K562 (cell line): ENCODE results near the gene COA3. TPM values are rescaled to one million over a fixed set of nuclear protein-coding genes. Genes with fewer than 3 reads are reported as not detected.

Source experiments
- CHD4 ChIP-seq: fragments of 200-600 bp; sonication (generic); IDR thresholded peaks from 3 replicates; pipeline ENCODE4 v1.6.1; 2012; ENCODE audit warnings: low read depth, mild to moderate bottlenecking, mixed read lengths, low read length, inconsistent platforms; ENCODE audit not compliant: insufficient read depth, insufficient replicate concordance, poor library complexity, severe bottlenecking
- E2F5 ChIP-seq: sonication (generic); formaldehyde crosslinking; IDR thresholded peaks from 2 replicates; pipeline ENCODE4 v1.8.0; 2022; ENCODE audit warnings: mild to moderate bottlenecking, missing genetic modification reagents
- E4F1 ChIP-seq: fragments of 250-450 bp; sonication (Bioruptor Pico); IDR thresholded peaks from 2 replicates; pipeline ENCODE4 v1.5.0; 2021; ENCODE audit warnings: mild to moderate bottlenecking, borderline replicate concordance
- HDAC1 ChIP-seq, 2 experiments: fragments of 450-650 bp; IDR thresholded peaks; 2 replicates each; pipeline ENCODE4 v1.6.1; 2016 to 2017; ENCODE audit warnings: inconsistent platforms in 1 of 2, mild to moderate bottlenecking in 1 of 2, moderate library complexity in 1 of 2
- HNRNPLL ChIP-seq: fragments of 200-400 bp; formaldehyde crosslinking; IDR thresholded peaks from 2 replicates; pipeline ENCODE4 v1.6.1; 2017; ENCODE audit warnings: low read length, low read depth, mild to moderate bottlenecking; ENCODE audit not compliant: poor library complexity, severe bottlenecking
- MITF ChIP-seq: IDR thresholded peaks from 2 replicates; pipeline ENCODE4 v1.6.1; 2014; ENCODE audit warnings: antibody characterized with exemption
- NBN ChIP-seq: fragments of 450-650 bp; IDR thresholded peaks from 2 replicates; pipeline ENCODE4 v1.6.1; 2016; ENCODE audit warnings: low read depth, mild to moderate bottlenecking
- PCBP2 ChIP-seq: fragments of 200-400 bp; formaldehyde crosslinking; IDR thresholded peaks from 2 replicates; pipeline ENCODE4 v1.6.1; 2018; ENCODE audit warnings: low read length, low read depth, mild to moderate bottlenecking, moderate library complexity; ENCODE audit not compliant: poor library complexity, severe bottlenecking
- RAD21 ChIP-seq, 2 experiments: fragments of 250-450 bp in 1 of 2; fragments of 450-650 bp in 1 of 2; sonication (Bioruptor Pico) in 1 of 2; formaldehyde crosslinking in 1 of 2; IDR thresholded peaks in 1 of 2; conservative IDR thresholded peaks in 1 of 2; 2 replicates each; pipeline versions ENCODE4 v1.4.0 to v1.8.0; 2020 to 2022; ENCODE audit warnings: mild to moderate bottlenecking in 2 of 2, moderate library complexity in 1 of 2
- SIRT6 ChIP-seq: IDR thresholded peaks from one replicate; pipeline ENCODE4 v1.6.1; 2012; ENCODE audit warnings: low read depth, mild to moderate bottlenecking, control low read depth, inconsistent platforms, low read length, moderate library complexity
- SMAD1 ChIP-seq: fragments of 150-350 bp; IDR thresholded peaks from 2 replicates; pipeline ENCODE4 v1.6.1; 2014; ENCODE audit warnings: low read length, low read depth; ENCODE audit not compliant: partially characterized antibody
- SPI1 ChIP-seq: IDR thresholded peaks from 2 replicates; pipeline ENCODE4 v1.6.1; 2011; ENCODE audit warnings: low read depth, low read length, control low read depth, borderline replicate concordance
- TCF7 ChIP-seq: sonication (generic); IDR thresholded peaks from 2 replicates; pipeline ENCODE4 v1.6.1; 2016; ENCODE audit warnings: antibody characterized with exemption, borderline replicate concordance
- THRB ChIP-seq: fragments of 450-650 bp; formaldehyde crosslinking; conservative IDR thresholded peaks from 2 replicates; pipeline ENCODE4 v1.4.0; 2022; ENCODE audit warnings: mild to moderate bottlenecking, missing genetic modification characterization
- ZNF121 ChIP-seq: sonication (generic); formaldehyde crosslinking; conservative IDR thresholded peaks from 2 replicates; pipeline ENCODE4 v1.8.0; 2022; ENCODE audit warnings: missing genetic modification reagents
- ZNF512 ChIP-seq: IDR thresholded peaks from 2 replicates; pipeline ENCODE4 v1.6.1; 2016; ENCODE audit warnings: missing genetic modification characterization, missing compliant biosample characterization
- polyA plus RNA-seq, 8 experiments: library from polyadenylated mRNA; depleted of rRNA in 4 of 8; stranded (reverse) in 5 of 8; unstranded in 3 of 8; fragments of >200 nt; fragmentation: Nextera tagmentation in 2 of 8; fragmentation: Illumina TruSeq in 1 of 8; extraction: Ambion mirVana in 2 of 8; extraction: Trizol in 1 of 8; gene quantifications; 2 replicates each; pipeline versions ENCODE4 v1.2.1 to v1.2.3, GENCODE V29; 2011 to 2014; ENCODE audit warnings: inconsistent platforms in 1 of 8, missing spikeins in 1 of 8
- total RNA-seq, 7 experiments: library from RNA; depleted of rRNA in 6 of 7; stranded (reverse); fragments of >200 nt in 6 of 7; fragmentation: Illumina TruSeq in 2 of 7; extraction: Trizol in 2 of 7; gene quantifications; 2 replicates each; pipeline versions ENCODE4 v1.2.1 to v1.2.3, GENCODE V29; 2011 to 2021; ENCODE audit warnings: low replicate concordance in 1 of 7

Gene COA3
- total and polyA plus RNA-seq, 9 of the 15 experiments (the other 6 are each of a cell fraction or from before 2014, with no cell fraction given), result 49.6 to 153 (median 61.4) TPM

GRCh38 chr17:42779936-42780850 is 18.3 kb downstream of the COA3 start, which contains the start of gene WNK4 (continued):
- TF ChIP-seq E4F1 (CRISPR knock-in tag) (no peak), NBN (peak; percentile 73; the same call in 1 of the 2 replicates), SMAD1 (peak; percentile 87), MITF (0 out of 2 replicates have a peak, but pooled peaks have one; percentile 28), RAD21 (CRISPR knock-in tag; conservative IDR thresholded peaks at IDR 0.05 in 1 of 2, IDR thresholded peaks at IDR 0.05 in 1 of 2) (peak in 1 of 2 experiments; percentile 30; a peak in 1 of 4 replicates), PCBP2 (no peak), SPI1 (no peak), THRB (peak; percentile 73; the same call in 1 of the 2 replicates), ZNF121 (CRISPR knock-in tag) (no peak), HNRNPLL (no peak), SIRT6 (no peak), E2F5 (CRISPR knock-in tag) (no peak), ZNF512 (no peak), CHD4 (no peak), TCF7 (0 out of 2 replicates have a peak, but pooled peaks have one; percentile 32), HDAC1 (IDR thresholded peaks at IDR 0.05) (peak; percentile 62 to 82; a peak in 2 of 4 replicates)
